Cardiac muscle cell (in vitro differentiated cells and primary cell): ENCODE data around the gene AARS1. TPM values are rescaled to one million over a fixed set of nuclear protein-coding genes. Genes with fewer than 3 reads are reported as not detected.
"Not testable (repeated sequence)": the region's sequence is repeated elsewhere in the genome, so short reads cannot be mapped to it uniquely, and the experiment has no call there.

Source experiments
- DNase-seq, 2 donors: peaks; one replicate each; pipeline versions ENCODE4 v3.0.0 to v3.0.0-alpha.2; 2010 to 2017; ENCODE audit warnings: low read depth in 1 of 2, low spot score in 1 of 2
- H3K27ac ChIP-seq: fragments of 200-600 bp; sonication (generic); 2 replicates; pipeline ENCODE4 v1.5.1; 2016
- H3K27me3 ChIP-seq: fragments of 200-600 bp; sonication (generic); 2 replicates; pipeline ENCODE4 v1.6.0; 2016; ENCODE audit warnings: control low read depth
- H3K36me3 ChIP-seq: fragments of 200-600 bp; sonication (generic); 2 replicates; pipeline ENCODE4 v1.5.1; 2016; ENCODE audit warnings: control low read depth
- H3K4me1 ChIP-seq: fragments of 200-600 bp; sonication (generic); 2 replicates; pipeline ENCODE4 v1.8.1; 2017; ENCODE audit warnings: low read depth, mild to moderate bottlenecking, mixed run types
- H3K4me3 ChIP-seq: fragments of 200-600 bp; sonication (generic); 2 replicates; pipeline ENCODE4 v1.5.1; 2016; ENCODE audit warnings: mild to moderate bottlenecking
- H3K9me3 ChIP-seq: fragments of 200-600 bp; sonication (generic); 2 replicates; pipeline ENCODE4 v1.5.1; 2017; ENCODE audit warnings: low read depth, mild to moderate bottlenecking, control low read depth
- CTCF ChIP-seq: IDR thresholded peaks from 2 replicates; pipeline ENCODE4 v1.5.1; 2012; ENCODE audit warnings: low read depth, mild to moderate bottlenecking, low read length
- polyA plus RNA-seq: library from polyadenylated mRNA; unstranded; fragments of >200 nt; fragmentation: Nextera tagmentation; extraction: Ambion mirVana; gene quantifications from 2 replicates; pipeline ENCODE4 v1.2.1, GENCODE V29; 2016
- total RNA-seq: library from RNA; depleted of rRNA; stranded (reverse); fragments of >200 nt; gene quantifications from 2 replicates; pipeline ENCODE4 v1.2.3, GENCODE V29; 2016

Gene AARS1
- 74.6 and 81.4 TPM in 2 replicates for total RNA-seq
- 102 and 114 TPM in 2 replicates for polyA plus RNA-seq

GRCh38 chr16:70289229-70290094 lies at the start of gene AARS1:
TSS of gene AARS1 (minus strand) at chr16:70289506. CDS start at chr16:70282763, 6,743 bp downstream.
- peak within 1 kb of the TSS; percentile 39 for H3K4me3 ChIP-seq
- H3K36me3 ChIP-seq = peaks cover 3% of the 10 kb centered on the region
- H3K27me3 ChIP-seq = no peaks in the 10 kb centered on the region
- no peaks in the 10 kb centered on the region for H3K9me3 ChIP-seq
- peak; percentile 99 to 100 for DNase-seq
- no peak for TF ChIP-seq CTCF
- no peaks in the 10 kb centered on the region for H3K4me1 ChIP-seq
- peak within 1 kb of the TSS; percentile 88 for H3K27ac ChIP-seq

DNA sequence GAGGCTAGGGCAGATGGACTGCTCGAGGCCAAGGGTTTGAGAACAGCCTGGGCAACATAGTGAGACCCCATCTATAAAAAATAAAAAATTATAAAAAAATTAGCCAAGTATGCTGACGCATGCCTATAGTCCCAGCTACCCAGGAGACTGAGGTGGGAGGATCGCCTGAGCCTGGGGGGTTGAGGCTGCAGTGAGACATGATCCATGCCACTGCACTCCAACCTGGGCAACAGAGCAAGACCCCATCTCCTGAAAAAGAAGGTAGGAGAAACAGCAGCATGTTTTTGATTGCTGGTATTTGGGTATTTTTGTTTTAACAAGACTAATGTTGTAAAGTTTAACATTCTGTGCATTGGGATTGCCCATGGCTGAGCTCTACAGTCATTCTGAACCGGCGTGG lies 48.5 kb upstream of the AARS1 start:
- DNase-seq = no peak
- TF ChIP-seq CTCF = no peak
- H3K27ac ChIP-seq = no peak overlapping the region

GRCh38 chr16:70332728-70333127 lies 43.4 kb upstream of the AARS1 start:
- H3K36me3 ChIP-seq, H3K4me1 ChIP-seq: not testable (repeated sequence)

More for the DNA sequence above, 48.5 kb upstream of the AARS1 start:
- Histone ChIP-seq H3K4me1 (peaks cover 8% of the 10 kb centered on the region), H3K36me3 (no peaks in the 10 kb centered on the region), H3K27me3 (no peaks in the 10 kb centered on the region), H3K9me3 (no peaks in the 10 kb centered on the region), H3K4me3 (no peak overlapping the region)

GRCh38 chr16:70331588-70332358 lies 42.5 kb upstream of the AARS1 start:
- no peaks in the 10 kb centered on the region for H3K27me3 ChIP-seq
- H3K36me3 ChIP-seq = peaks cover 7% of the 10 kb centered on the region
- peak; percentile 56 for TF ChIP-seq CTCF
- H3K27ac ChIP-seq = no peak overlapping the region
- no peaks in the 10 kb centered on the region for H3K9me3 ChIP-seq
- H3K4me3 ChIP-seq = no peak overlapping the region
- no peaks in the 10 kb centered on the region for H3K4me1 ChIP-seq
- DNase-seq = peak; percentile 9 to 16

More at GRCh38 chr16:70332728-70333127, 43.4 kb upstream of the AARS1 start:
- H3K27me3 ChIP-seq, H3K4me3 ChIP-seq, H3K9me3 ChIP-seq, H3K27ac ChIP-seq: not testable (repeated sequence)
- DNase-seq = peak in 1 of 2 donors; percentile 15

DNA sequence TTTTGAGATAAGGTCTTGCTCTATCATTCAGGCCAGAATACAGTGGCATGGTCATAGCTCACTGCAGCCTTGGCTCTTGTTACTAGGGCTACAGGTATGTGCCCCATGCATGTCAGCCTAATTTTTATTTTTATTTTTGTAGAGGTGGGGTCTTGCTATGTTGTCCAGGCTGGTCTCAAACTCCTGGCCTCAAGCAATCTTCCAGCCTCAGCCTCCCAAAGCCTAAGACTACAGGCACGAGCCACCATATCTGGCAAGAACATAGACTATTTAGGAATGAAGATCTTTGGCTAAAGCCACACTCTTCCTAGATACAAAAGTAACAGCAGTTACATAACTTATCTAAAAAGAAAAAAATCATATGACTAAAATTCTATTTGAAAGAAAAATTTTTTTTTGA lies 41.8 kb upstream of the AARS1 start:
- H3K27me3 ChIP-seq = no peaks in the 10 kb centered on the region
- TF ChIP-seq CTCF = no peak
- peaks cover 7% of the 10 kb centered on the region for H3K36me3 ChIP-seq

More for the DNA sequence above, 41.8 kb upstream of the AARS1 start:
- Histone ChIP-seq H3K4me1 (no peaks in the 10 kb centered on the region), H3K9me3 (no peaks in the 10 kb centered on the region), H3K27ac (no peak overlapping the region), H3K4me3 (no peak overlapping the region)
- DNase-seq = no peak
